Psoas muscle (tissue), 8 donors: Measurements from ENCODE around the gene TMEM150C. TPM values are rescaled to one million over a fixed set of nuclear protein-coding genes. Genes with fewer than 3 reads are reported as not detected.

Experiments
- ATAC-seq, 4 donors: fragments of 200-7000 bp; cut with Tn5 transposase; one replicate each; pipeline ENCODE4 v1.9.1; 2020; ENCODE audit warnings: moderate library complexity in 3 of 4, mild to moderate bottlenecking in 2 of 4
- DNase-seq, 2 donors: peaks; one replicate each; pipeline ENCODE4 v3.0.0-alpha.2; 2020
- H3K27ac ChIP-seq: fragments of 200-600 bp; one replicate; pipeline ENCODE4 v1.8.0; 2022
- H3K27me3 ChIP-seq, 3 donors: fragments of 200-600 bp in 1 of 3; one replicate each; pipeline versions ENCODE4 v1.6.1 to v1.8.0; 2013 to 2022; ENCODE audit warnings: low read length in 2 of 3, mild to moderate bottlenecking in 2 of 3, moderate library complexity in 1 of 3; ENCODE audit not compliant: insufficient read depth in 3 of 3
- H3K36me3 ChIP-seq, 2 donors: fragments of 200-600 bp in 1 of 2; one replicate each; pipeline versions ENCODE4 v1.6.1 to v1.8.0; 2013 to 2022; ENCODE audit warnings: low read depth in 1 of 2, mild to moderate bottlenecking in 1 of 2, moderate library complexity in 1 of 2; ENCODE audit not compliant: insufficient read depth in 1 of 2
- H3K4me1 ChIP-seq: fragments of 200-600 bp; one replicate; pipeline ENCODE4 v1.8.0; 2022
- H3K4me3 ChIP-seq: fragments of 200-600 bp; one replicate; pipeline ENCODE4 v1.8.0; 2022; ENCODE audit warnings: mild to moderate bottlenecking
- H3K9me3 ChIP-seq: fragments of 200-600 bp; one replicate; pipeline ENCODE4 v1.8.0; 2022
- CTCF ChIP-seq: fragments of 200-600 bp; IDR thresholded peaks from one replicate; pipeline ENCODE4 v1.8.0; 2022; ENCODE audit warnings: antibody characterized with exemption
- WGBS, 3 donors: extraction: QIAGEN DNeasy Blood & Tissue Kit; methylation state at CpG; one replicate each; pipeline versions ENCODE4 v1.1.6 to v1.1.7; 2013; 5-methylcytosine and 5-hydroxymethylcytosine counted together
- intact Hi-C, 2 donors: fragments of 100-400 bp; cut with DNase I; formaldehyde crosslinking; loops; one replicate each; pipeline versions ENCODE4 v1.11.0 to v1.14.2; 2022
- polyA plus RNA-seq, 3 donors: library from polyadenylated mRNA; stranded (reverse); fragments of 200-250 nt; gene quantifications; one replicate each; pipeline ENCODE4 v1.2.3, GENCODE V29; 2013
- total RNA-seq, 4 donors: library from RNA; stranded (reverse); fragmentation: NEBNext Ultra II Directional in 2 of 4; extraction: Animal tissue kit (Norgen Biotek cat#: 25700) in 2 of 4; gene quantifications; one replicate each; pipeline versions ENCODE4 v1.2.1 to v1.2.4, GENCODE V29; 2021 to 2023
- donor health status: healthy with polysubstance abuse.
- donor health status: DM: no; HTN: no; CAD: no; lungs with moderate emphysema.
- donor health status: Bipolar disorder and iron deficiency.
- donor health status: healthy.
- donor health status: DM: yes; HTN: yes; CAD: no.
- donor health status: DM: no; HTN: no; CAD: no.
- donor health status: DM: no; HTN: no; CAD: no.
- donor health status: DM: yes; HTN: yes; CAD: no.

Gene TMEM150C
- total and polyA plus RNA-seq, 7 donors = 2.6 to 5.8 (median 3.6) TPM

- TF ChIP-seq CTCF = no peak
- no peaks in the 10 kb centered on the region for H3K9me3 ChIP-seq
- ATAC-seq = no peak
- intact Hi-C loops = no loop called here
- H3K36me3 ChIP-seq = peaks cover 0 to 2% of the 10 kb centered on the region in 2 donors
- no peak overlapping the region for H3K4me3 ChIP-seq
- H3K27me3 ChIP-seq = no peaks in the 10 kb centered on the region
- no peak for DNase-seq
- H3K4me1 ChIP-seq = no peaks in the 10 kb centered on the region
- H3K27ac ChIP-seq = no peak overlapping the region
- 66 to 70% (median 69%) methylated on average over 5 of the region's 5 CpGs for WGBS, 3 donors
Observed at GRCh38 chr4:82508806-82509428, 52.9 kb downstream of the TMEM150C start.

- no peak overlapping the region for H3K27ac ChIP-seq
- no peaks in the 10 kb centered on the region for H3K9me3 ChIP-seq
- H3K4me1 ChIP-seq = no peaks in the 10 kb centered on the region
- peaks cover 0 to 3% of the 10 kb centered on the region in 2 donors for H3K36me3 ChIP-seq
- H3K4me3 ChIP-seq = no peak overlapping the region
- DNase-seq (no peak), ATAC-seq (no peak)
- intact Hi-C loops = no loop called here
- no peak for TF ChIP-seq CTCF
- no peaks in the 10 kb centered on the region for H3K27me3 ChIP-seq
Observed at GRCh38 chr4:82508011-82508410, 53.8 kb downstream of the TMEM150C start.

GRCh38 chr4:82501154-82501442 lies 60.7 kb downstream of the TMEM150C start:
- intact Hi-C loops = no loop called here
- ATAC-seq = no peak
- Histone ChIP-seq H3K36me3 (peaks cover 0 to 3% of the 10 kb centered on the region in 2 donors), H3K27me3 (no peaks in the 10 kb centered on the region), H3K4me3 (no peak overlapping the region), H3K4me1 (no peaks in the 10 kb centered on the region), H3K9me3 (no peaks in the 10 kb centered on the region), H3K27ac (no peak overlapping the region)
- no peak for DNase-seq
- WGBS, 3 donors = 89 to 95% (median 90%) methylated on average over 2 of the region's 2 CpGs
- TF ChIP-seq CTCF = no peak

- no peak for TF ChIP-seq CTCF
- Histone ChIP-seq H3K27me3 (no peaks in the 10 kb centered on the region), H3K4me3 (no peak overlapping the region), H3K36me3 (peaks cover 0 to 3% of the 10 kb centered on the region in 2 donors), H3K27ac (no peak overlapping the region), H3K9me3 (no peaks in the 10 kb centered on the region), H3K4me1 (no peaks in the 10 kb centered on the region)
- WGBS, 3 donors = 46 to 63% (median 56%) methylated on average over 5 of the region's 5 CpGs
- intact Hi-C loops = no loop called here
- ATAC-seq (no peak), DNase-seq (no peak)
Observed at GRCh38 chr4:82500435-82501153, 61.2 kb downstream of the TMEM150C start.
